ENCODE measurements around the gene AMBRA1. TPM values are rescaled to one million over a fixed set of nuclear protein-coding genes. Genes with fewer than 3 reads are reported as not detected.

AMBRA1 gene
- polyA plus RNA-seq, 2 of the 4 experiments (the other 2 are of a cell fraction) = 11.5 to 13.4 TPM

- TF ChIP-seq CHD2 (IDR thresholded peaks at IDR 0.05; ENCODE audit: low read length, partially characterized antibody) (no peak), EHF (CRISPR knock-in tag; IDR thresholded peaks at IDR 0.05) (no peak), FOSL2 (IDR thresholded peaks at IDR 0.05) (no peak), FOSL2 (CRISPR knock-in tag; IDR thresholded peaks at IDR 0.05) (no peak), HMGXB4 (CRISPR knock-in tag; IDR thresholded peaks at IDR 0.05; ENCODE audit: borderline replicate concordance) (no peak), MYC (IDR thresholded peaks at IDR 0.05; ENCODE audit: borderline replicate concordance, low read length) (no peak), MAFK (IDR thresholded peaks at IDR 0.05; ENCODE audit: partially characterized antibody) (no peak), POLR2AphosphoS2 (conservative IDR thresholded peaks at IDR 0.05; ENCODE audit: low read length) (no peak), HOXB13 (CRISPR knock-in tag; IDR thresholded peaks at IDR 0.05; ENCODE audit: low read depth) (no peak)
Observed at GRCh38 chr11:46637546-46637945, 43.7 kb upstream of the AMBRA1 start (continued).

GRCh38 chr11:46635557-46636139, 41.8 kb upstream of the AMBRA1 start:
- CTCF ChIA-PET = no interaction called here
- FAIRE-seq = no peak

GRCh38 chr11:46633291-46634217, 39.7 kb upstream of the AMBRA1 start:
- WGBS (ENCODE audit: missing lambda C conversion rate) = 94% methylated on average over 22 of the region's 22 CpGs
- Histone ChIP-seq H3K9me3 (no peaks in the 10 kb centered on the region), H3K4me3 (no peak overlapping the region), H3K4me1 (no peaks in the 10 kb centered on the region), H3K27ac (no peak overlapping the region), H3K4me2 (no peak overlapping the region)
- POLR2A ChIA-PET = interaction anchor here (1.1 kb wide), 1 partner anchor 10 kb away, joined by 4 read pairs; no protein-coding TSS in a partner anchor
- TF ChIP-seq HMGXB4 (CRISPR knock-in tag; IDR thresholded peaks at IDR 0.05; ENCODE audit: borderline replicate concordance) = no peak
- TF ChIP-seq NR3C1 (IDR thresholded peaks at IDR 0.05) = no peak
- no peak for TF ChIP-seq HOXB13 (CRISPR knock-in tag; IDR thresholded peaks at IDR 0.05; ENCODE audit: low read depth)
- no peak for TF ChIP-seq CHD4 (IDR thresholded peaks at IDR 0.05; ENCODE audit: borderline replicate concordance)
- no peak for TF ChIP-seq FOXS1 (CRISPR knock-in tag; IDR thresholded peaks at IDR 0.05)
- no peak for TF ChIP-seq CEBPB (IDR thresholded peaks at IDR 0.05)
- TF ChIP-seq FOSB (CRISPR knock-in tag; IDR thresholded peaks at IDR 0.05) = no peak
- TF ChIP-seq RFX5 (IDR thresholded peaks at IDR 0.05) = no peak
- no peak for TF ChIP-seq CHD2 (IDR thresholded peaks at IDR 0.05; ENCODE audit: low read length, partially characterized antibody)
- FAIRE-seq (no peak), ATAC-seq (no peak), DNase-seq (ENCODE audit: low read depth in 1 of 2, low spot score in 1 of 2) (no peak)
- CTCF ChIA-PET = interaction anchor here (0.6 to 2.9 kb wide), 5 partner anchors 13 to 143 kb away, joined by 3 to 11 read pairs (median 3); partner anchors contain the start of genes ATG13 and HARBI1

More at GRCh38 chr11:46635557-46636139, 41.8 kb upstream of the AMBRA1 start:
- Histone ChIP-seq H3K27ac (no peak overlapping the region), H3K4me2 (no peak overlapping the region), H3K4me3 (no peak overlapping the region), H3K9me3 (no peaks in the 10 kb centered on the region), H3K4me1 (0 out of 3 replicates have a peak, but pooled peaks cover 4% of the 10 kb centered on the region)
- POLR2A ChIA-PET = no interaction called here
- no peak for DNase-seq (ENCODE audit: low read depth in 1 of 2, low spot score in 1 of 2)
- TF ChIP-seq RFX5 (IDR thresholded peaks at IDR 0.05) (no peak), SMC3 (IDR thresholded peaks at IDR 0.05) (no peak)
- 95% methylated on average over 5 of the region's 5 CpGs for WGBS (ENCODE audit: missing lambda C conversion rate)
- ATAC-seq = no peak

Data from A549 (cell line).